Measurements from ENCODE around the gene DGCR6L.
"Not testable (repeated sequence)": the region's sequence is repeated elsewhere in the genome, so short reads cannot be mapped to it uniquely, and the experiment has no call there.

Gene DGCR6L

GRCh38 chr22:20307448-20308447 lies 12.1 kb downstream of the DGCR6L start:
- not testable (repeated sequence) for DNase-seq

- not testable (repeated sequence) for DNase-seq
These were observed 13.0 kb downstream of the DGCR6L start for GRCh38 chr22:20306646-20307447.

GRCh38 chr22:20305894-20306645 lies 13.8 kb downstream of the DGCR6L start:
- DNase-seq, result no peak

- DNase-seq, result not testable (repeated sequence)
These were observed 14.5 kb downstream of the DGCR6L start for GRCh38 chr22:20305230-20305893.

- DNase-seq, result no peak
These were observed 15.2 kb downstream of the DGCR6L start for GRCh38 chr22:20304646-20305045.

GRCh38 chr22:20303229-20303534 lies 16.7 kb downstream of the DGCR6L start:
- DNase-seq, result not testable (repeated sequence)

- no peak for DNase-seq
These were observed 17.2 kb downstream of the DGCR6L start for GRCh38 chr22:20302438-20303228.

GRCh38 chr22:20299746-20300136 lies 20.1 kb downstream of the DGCR6L start:
- DNase-seq, result no peak

- peak; percentile 94 for DNase-seq
These were observed 20.8 kb downstream of the DGCR6L start for GRCh38 chr22:20298803-20299745.

GRCh38 chr22:20298110-20298802 lies 21.6 kb downstream of the DGCR6L start:
- DNase-seq, result no peak

GRCh38 chr22:20297414-20298109 lies 22.3 kb downstream of the DGCR6L start:
- no peak for DNase-seq

- DNase-seq, result no peak
These were observed 23.3 kb downstream of the DGCR6L start for GRCh38 chr22:20296598-20296997.

GRCh38 chr22:20295262-20296064 lies 24.4 kb downstream of the DGCR6L start:
- no peak for DNase-seq

- no peak for DNase-seq
These were observed 27.1 kb downstream of the DGCR6L start for GRCh38 chr22:20292673-20293232.

GRCh38 chr22:20292108-20292507 lies 27.8 kb downstream of the DGCR6L start:
- no peak for DNase-seq

- no peak for DNase-seq
These were observed 28.2 kb downstream of the DGCR6L start for GRCh38 chr22:20291604-20292063.

GRCh38 chr22:20291249-20291586 lies 28.6 kb downstream of the DGCR6L start:
- DNase-seq, result no peak

Measured in CD4-positive, alpha-beta T cell treated with Interleukin-1 beta for 1 hour (primary cell).